OCI-M2 (cell line): ENCODE measurements around the gene POFUT1.
"Not testable (repeated sequence)": the region's sequence is repeated elsewhere in the genome, so short reads cannot be mapped to it uniquely, and the experiment has no call there.

Source experiments
- DNase-seq: peaks from one replicate; lab custom pipeline; 2025; ENCODE audit not compliant: unreplicated experiment; lab: John Stamatoyannopoulos, UW

Gene POFUT1

GRCh38 chr20:32188376-32189122 is 19.1 kb upstream of the POFUT1 start:
- DNase-seq = no peak

GRCh38 chr20:32189123-32189410 is 18.6 kb upstream of the POFUT1 start:
- no peak for DNase-seq

- no peak for DNase-seq
These were observed 17.7 kb upstream of the POFUT1 start for GRCh38 chr20:32189691-32190615.

- no peak for DNase-seq
These were observed 16.9 kb upstream of the POFUT1 start for GRCh38 chr20:32190616-32191415.

- no peak for DNase-seq
These were observed 16.3 kb upstream of the POFUT1 start for GRCh38 chr20:32191422-32191821.

- no peak for DNase-seq
These were observed 15.8 kb upstream of the POFUT1 start for GRCh38 chr20:32191873-32192272.

- DNase-seq = no peak
These were observed 15.0 kb upstream of the POFUT1 start for GRCh38 chr20:32192698-32193097.

GRCh38 chr20:32193336-32193735 is 14.3 kb upstream of the POFUT1 start:
- not testable (repeated sequence) for DNase-seq

GRCh38 chr20:32193996-32194395 is 13.7 kb upstream of the POFUT1 start:
- no peak for DNase-seq

GRCh38 chr20:32195581-32195980 is 12.1 kb upstream of the POFUT1 start:
- no peak for DNase-seq

- DNase-seq = not testable (repeated sequence)
These were observed 11.1 kb upstream of the POFUT1 start for GRCh38 chr20:32196613-32197012.

- not testable (repeated sequence) for DNase-seq
These were observed 10.5 kb upstream of the POFUT1 start for GRCh38 chr20:32197136-32197535.

GRCh38 chr20:32199006-32199405 is 8.7 kb upstream of the POFUT1 start:
- no peak for DNase-seq

GRCh38 chr20:32201296-32201976 is 6.2 kb upstream of the POFUT1 start:
- DNase-seq = no peak

GRCh38 chr20:32201977-32202363 is 5.7 kb upstream of the POFUT1 start:
- DNase-seq = no peak

- no peak for DNase-seq
These were observed 4.1 kb upstream of the POFUT1 start for GRCh38 chr20:32203356-32204204.

- DNase-seq = no peak
These were observed 3.2 kb upstream of the POFUT1 start for GRCh38 chr20:32204205-32205109.

- DNase-seq = no peak
These were observed 2.4 kb upstream of the POFUT1 start for GRCh38 chr20:32205110-32205842.
